ENCODE results near the gene HHEX. TPM values are rescaled to one million over a fixed set of nuclear protein-coding genes. Genes with fewer than 3 reads are reported as not detected.

The HHEX gene
- total and polyA plus RNA-seq, 2 of the 8 experiments (the other 6 are each of a cell fraction or from before 2014, with no cell fraction given): 0.56 to 1.5 TPM

DNA sequence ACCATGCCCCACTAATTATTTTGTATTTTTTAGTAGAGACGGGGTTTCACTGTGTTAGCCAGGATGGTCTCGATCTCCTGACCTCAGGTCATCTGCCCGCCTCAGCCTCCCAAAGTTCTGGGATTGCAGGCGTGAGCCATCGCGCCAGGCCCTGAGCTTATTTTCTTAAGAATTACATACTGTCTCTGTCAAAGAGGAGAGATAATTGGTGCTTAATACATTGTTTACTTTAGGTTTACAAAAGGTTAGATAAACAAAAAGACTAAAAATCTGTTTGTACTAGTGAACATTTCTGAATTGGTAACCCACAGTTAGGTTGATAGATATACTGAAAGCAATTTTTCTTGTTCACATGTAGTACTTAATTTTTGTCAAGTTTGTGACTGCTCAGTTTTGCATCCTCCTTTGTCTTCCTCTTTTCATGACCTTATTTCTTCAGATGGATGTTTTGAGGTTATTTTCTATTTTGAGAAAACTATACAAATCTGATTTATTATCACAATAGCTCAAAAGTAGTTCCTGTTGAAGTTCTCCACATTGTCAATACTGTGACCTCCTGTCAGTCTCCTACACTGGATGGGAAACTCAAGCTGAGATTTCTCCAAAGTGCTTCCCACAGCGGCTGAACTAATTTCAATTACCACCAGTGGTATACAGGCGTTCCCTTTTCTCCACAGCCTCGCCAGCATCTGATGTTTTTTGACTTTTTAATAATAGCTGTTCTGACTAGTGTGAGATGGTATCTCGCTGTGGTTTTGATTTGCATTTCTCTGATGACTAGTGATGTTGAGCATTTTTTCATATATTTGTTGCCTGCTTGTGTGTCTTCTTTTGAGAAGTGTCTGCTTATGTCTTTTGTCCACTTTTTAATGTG lies 22.5 kb downstream of the HHEX start:
- ChIA-PET CTCF (ENCODE audit: partially characterized antibody) (interaction anchor here (0.9 kb wide), 1 partner anchor 10 kb away, joined by 3 read pairs; no protein-coding TSS in a partner anchor), POLR2A (ENCODE audit: partially characterized antibody) (no interaction called here)
- no peak overlapping the region for H4K91ac ChIP-seq (replicated peaks; ENCODE audit: insufficient read length, low read length)
- H2BK12ac ChIP-seq (ENCODE audit: low read depth, low read length): no peak overlapping the region
- no peak overlapping the region for H4K8ac ChIP-seq (ENCODE audit: extremely low read depth, insufficient read depth, low read length)
- no peak overlapping the region for H4K5ac ChIP-seq (ENCODE audit: insufficient read length, low read depth, low read length)
- no peak overlapping the region for H2BK20ac ChIP-seq (ENCODE audit: low read length)
- no peak overlapping the region for H3K14ac ChIP-seq (ENCODE audit: insufficient read length)
- no peaks in the 10 kb centered on the region for H3K27me3 ChIP-seq (replicated peaks in 1 of 4; ENCODE audit: control insufficient read depth in 3 of 4, extremely low read depth in 1 of 4, insufficient read depth in 3 of 4, low read length in 3 of 4)
- no peaks in the 10 kb centered on the region for H3K79me1 ChIP-seq (ENCODE audit: low read depth, low read length)
- H2BK120ac ChIP-seq (replicated peaks; ENCODE audit: low read depth, low read length): no peak overlapping the region
- no peak overlapping the region for H2AK5ac ChIP-seq (ENCODE audit: low read depth, low read length)
- no peak overlapping the region for H3K23ac ChIP-seq (ENCODE audit: insufficient read length)
- WGBS, 2 experiments (ENCODE audit: extremely low coverage in 1 of 2, insufficient coverage in 1 of 2, insufficient read length in 1 of 2, insufficient replicate concordance in 2 of 2, low coverage in 1 of 2, low lambda C conversion rate in 2 of 2, missing lambda C conversion rate in 1 of 2): 96% methylated on average over 10 of the region's 10 CpGs; no CpG with 5 or more reads in 1 of the 2 experiments
- no peak overlapping the region for H3K27ac ChIP-seq (ENCODE audit: low read depth, low read length)
- no peak overlapping the region for H3K4me2 ChIP-seq (ENCODE audit: insufficient read depth in 1 of 2, low read depth in 2 of 2, low read length in 2 of 2)
- no peak overlapping the region for H3K18ac ChIP-seq (ENCODE audit: extremely low read depth, low read length)
- no peak overlapping the region for H3K56ac ChIP-seq (replicated peaks; ENCODE audit: insufficient read length, low read depth, low read length)
- H3K9me3 ChIP-seq (ENCODE audit: insufficient read depth in 2 of 2, low read depth in 1 of 2, low read length in 1 of 2): peaks cover 0 to 10% of the 10 kb centered on the region in 2 experiments; a peak in 1 of 4 replicates
- no peak overlapping the region for H3K4ac ChIP-seq (replicated peaks; ENCODE audit: insufficient read length, low read depth, low read length)
- H3K4me1 ChIP-seq (replicated peaks in 1 of 4; ENCODE audit: control insufficient read depth in 3 of 4, insufficient read depth in 4 of 4, low read length in 3 of 4): 0 out of 7 replicates have a peak, but pooled peaks cover 0 to 3% (median under 1%) of the 10 kb centered on the region in 4 experiments
- H4K20me1 ChIP-seq (replicated peaks in 1 of 2; ENCODE audit: control insufficient read depth in 1 of 2, insufficient read depth in 2 of 2, low read length in 2 of 2): no peaks in the 10 kb centered on the region
- no peak for DNase-seq (ENCODE audit: low read depth in 1 of 2, low spot score in 2 of 2)
- no peak overlapping the region for H3K9ac ChIP-seq (replicated peaks in 1 of 4; ENCODE audit: extremely low read depth in 1 of 4, low read depth in 3 of 4, low read length in 3 of 4)
- H2BK15ac ChIP-seq (ENCODE audit: low read length): no peak overlapping the region
- no peak overlapping the region for H3K4me3 ChIP-seq (ENCODE audit: extremely low read depth in 1 of 4, insufficient read depth in 2 of 4, low read depth in 3 of 4, low read length in 4 of 4)
- no peak for FAIRE-seq
- no peaks in the 10 kb centered on the region; a peak in 2 of 8 replicates for H3K36me3 ChIP-seq (ENCODE audit: control insufficient read depth in 2 of 4, insufficient read depth in 4 of 4, low read length in 3 of 4)
- H3K79me2 ChIP-seq (ENCODE audit: control insufficient read depth in 1 of 2, insufficient read depth in 2 of 2, low read length in 2 of 2): no peaks in the 10 kb centered on the region
- no peak overlapping the region for H2BK5ac ChIP-seq (ENCODE audit: low read depth, low read length)
- H3K23me2 ChIP-seq (ENCODE audit: low read depth, low read length): no peaks in the 10 kb centered on the region
- H2AFZ ChIP-seq (ENCODE audit: low read length): no peak overlapping the region
- TF ChIP-seq, protein P1, sequence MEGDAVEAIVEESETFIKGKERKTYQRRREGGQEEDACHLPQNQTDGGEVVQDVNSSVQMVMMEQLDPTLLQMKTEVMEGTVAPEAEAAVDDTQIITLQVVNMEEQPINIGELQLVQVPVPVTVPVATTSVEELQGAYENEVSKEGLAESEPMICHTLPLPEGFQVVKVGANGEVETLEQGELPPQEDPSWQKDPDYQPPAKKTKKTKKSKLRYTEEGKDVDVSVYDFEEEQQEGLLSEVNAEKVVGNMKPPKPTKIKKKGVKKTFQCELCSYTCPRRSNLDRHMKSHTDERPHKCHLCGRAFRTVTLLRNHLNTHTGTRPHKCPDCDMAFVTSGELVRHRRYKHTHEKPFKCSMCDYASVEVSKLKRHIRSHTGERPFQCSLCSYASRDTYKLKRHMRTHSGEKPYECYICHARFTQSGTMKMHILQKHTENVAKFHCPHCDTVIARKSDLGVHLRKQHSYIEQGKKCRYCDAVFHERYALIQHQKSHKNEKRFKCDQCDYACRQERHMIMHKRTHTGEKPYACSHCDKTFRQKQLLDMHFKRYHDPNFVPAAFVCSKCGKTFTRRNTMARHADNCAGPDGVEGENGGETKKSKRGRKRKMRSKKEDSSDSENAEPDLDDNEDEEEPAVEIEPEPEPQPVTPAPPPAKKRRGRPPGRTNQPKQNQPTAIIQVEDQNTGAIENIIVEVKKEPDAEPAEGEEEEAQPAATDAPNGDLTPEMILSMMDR (IDR thresholded peaks at IDR 0.05; ENCODE audit: control extremely low read depth in 1 of 3, insufficient read depth in 1 of 3, low read depth in 1 of 3, low read length in 3 of 3): no peak
- TF ChIP-seq, protein P2, sequence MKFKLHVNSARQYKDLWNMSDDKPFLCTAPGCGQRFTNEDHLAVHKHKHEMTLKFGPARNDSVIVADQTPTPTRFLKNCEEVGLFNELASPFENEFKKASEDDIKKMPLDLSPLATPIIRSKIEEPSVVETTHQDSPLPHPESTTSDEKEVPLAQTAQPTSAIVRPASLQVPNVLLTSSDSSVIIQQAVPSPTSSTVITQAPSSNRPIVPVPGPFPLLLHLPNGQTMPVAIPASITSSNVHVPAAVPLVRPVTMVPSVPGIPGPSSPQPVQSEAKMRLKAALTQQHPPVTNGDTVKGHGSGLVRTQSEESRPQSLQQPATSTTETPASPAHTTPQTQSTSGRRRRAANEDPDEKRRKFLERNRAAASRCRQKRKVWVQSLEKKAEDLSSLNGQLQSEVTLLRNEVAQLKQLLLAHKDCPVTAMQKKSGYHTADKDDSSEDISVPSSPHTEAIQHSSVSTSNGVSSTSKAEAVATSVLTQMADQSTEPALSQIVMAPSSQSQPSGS (IDR thresholded peaks at IDR 0.05; ENCODE audit: low read length): no peak
- TF ChIP-seq FOSL1 (IDR thresholded peaks at IDR 0.05; ENCODE audit: insufficient read depth, low read depth, low read length) (no peak), POLR2AphosphoS5 (IDR thresholded peaks at IDR 0.05; ENCODE audit: low read depth, low read length) (no peak), RXRA (IDR thresholded peaks at IDR 0.05; ENCODE audit: insufficient read depth, low read depth, low read length) (no peak), CREB1 (IDR thresholded peaks at IDR 0.05) (no peak), RFX5 (IDR thresholded peaks at IDR 0.05; ENCODE audit: borderline replicate concordance, low read depth, low read length) (no peak)

Data from H1 (cell line).